ENCODE measurements around the gene COQ10B. TPM values are rescaled to one million over a fixed set of nuclear protein-coding genes. Genes with fewer than 3 reads are reported as not detected.

COQ10B gene
- total RNA-seq, 1 donor from 2014 or later, result 9.1 TPM

- Mint-ChIP-seq H3K36me3 (ENCODE audit: low read depth) (peaks cover 5% of the 10 kb centered on the region), H3K9me3 (no peaks in the 10 kb centered on the region), H3K27me3 (ENCODE audit: low read depth) (no peaks in the 10 kb centered on the region), H3K27ac (ENCODE audit: unreplicated experiment) (no peak overlapping the region), H3K4me1 (no peaks in the 10 kb centered on the region), H3K4me3 (no peak overlapping the region)
- no peak for TF ChIP-seq CTCF (conservative IDR thresholded peaks at IDR 0.05)
- no peak for DNase-seq (ENCODE audit: low read depth, low spot score)
Observed at GRCh38 chr2:197419438-197419837, 33.9 kb upstream of the COQ10B start.

- H3K9me3 Mint-ChIP-seq, result no peaks in the 10 kb centered on the region
- no peaks in the 10 kb centered on the region for H3K36me3 Mint-ChIP-seq (ENCODE audit: low read depth)
- peaks cover 14% of the 10 kb centered on the region for H3K4me1 Mint-ChIP-seq
- no peak overlapping the region for H3K4me3 Mint-ChIP-seq
- DNase-seq (ENCODE audit: low read depth, low spot score), result no peak
- no peak overlapping the region for H3K27ac Mint-ChIP-seq (ENCODE audit: unreplicated experiment)
- no peaks in the 10 kb centered on the region for H3K27me3 Mint-ChIP-seq (ENCODE audit: low read depth)
- no peak for TF ChIP-seq CTCF (conservative IDR thresholded peaks at IDR 0.05)
Observed at GRCh38 chr2:197423307-197423706, 30.0 kb upstream of the COQ10B start.

GRCh38 chr2:197425550-197425949 is 27.8 kb upstream of the COQ10B start:
- TF ChIP-seq CTCF (conservative IDR thresholded peaks at IDR 0.05), result no peak
- Mint-ChIP-seq H3K9me3 (no peaks in the 10 kb centered on the region), H3K36me3 (ENCODE audit: low read depth) (peaks cover 3% of the 10 kb centered on the region), H3K27me3 (ENCODE audit: low read depth) (no peaks in the 10 kb centered on the region), H3K4me3 (no peak overlapping the region), H3K4me1 (peaks cover 27% of the 10 kb centered on the region), H3K27ac (ENCODE audit: unreplicated experiment) (no peak overlapping the region)
- DNase-seq (ENCODE audit: low read depth, low spot score), result no peak

GRCh38 chr2:197426723-197427603 is 26.4 kb upstream of the COQ10B start:
- H3K9me3 Mint-ChIP-seq, result no peaks in the 10 kb centered on the region
- no peaks in the 10 kb centered on the region for H3K27me3 Mint-ChIP-seq (ENCODE audit: low read depth)
- H3K4me1 Mint-ChIP-seq, result peaks cover 39% of the 10 kb centered on the region
- peaks cover 3% of the 10 kb centered on the region for H3K36me3 Mint-ChIP-seq (ENCODE audit: low read depth)
- H3K27ac Mint-ChIP-seq (ENCODE audit: unreplicated experiment), result no peak overlapping the region
- TF ChIP-seq CTCF (conservative IDR thresholded peaks at IDR 0.05), result no peak
- DNase-seq (ENCODE audit: low read depth, low spot score), result no peak
- H3K4me3 Mint-ChIP-seq, result no peak overlapping the region

- no peak for DNase-seq (ENCODE audit: low read depth, low spot score)
- Mint-ChIP-seq H3K27ac (ENCODE audit: unreplicated experiment) (no peak overlapping the region), H3K4me3 (no peak overlapping the region), H3K27me3 (ENCODE audit: low read depth) (no peaks in the 10 kb centered on the region), H3K9me3 (no peaks in the 10 kb centered on the region), H3K4me1 (peaks cover 50% of the 10 kb centered on the region), H3K36me3 (ENCODE audit: low read depth) (peaks cover 3% of the 10 kb centered on the region)
- TF ChIP-seq CTCF (conservative IDR thresholded peaks at IDR 0.05), result no peak
Observed at GRCh38 chr2:197427986-197428385, 25.4 kb upstream of the COQ10B start.
